ENCODE data around the gene SCART1.
"Not testable (repeated sequence)": the region's sequence is repeated elsewhere in the genome, so short reads cannot be mapped to it uniquely, and the experiment has no call there.

SCART1 gene

DNA sequence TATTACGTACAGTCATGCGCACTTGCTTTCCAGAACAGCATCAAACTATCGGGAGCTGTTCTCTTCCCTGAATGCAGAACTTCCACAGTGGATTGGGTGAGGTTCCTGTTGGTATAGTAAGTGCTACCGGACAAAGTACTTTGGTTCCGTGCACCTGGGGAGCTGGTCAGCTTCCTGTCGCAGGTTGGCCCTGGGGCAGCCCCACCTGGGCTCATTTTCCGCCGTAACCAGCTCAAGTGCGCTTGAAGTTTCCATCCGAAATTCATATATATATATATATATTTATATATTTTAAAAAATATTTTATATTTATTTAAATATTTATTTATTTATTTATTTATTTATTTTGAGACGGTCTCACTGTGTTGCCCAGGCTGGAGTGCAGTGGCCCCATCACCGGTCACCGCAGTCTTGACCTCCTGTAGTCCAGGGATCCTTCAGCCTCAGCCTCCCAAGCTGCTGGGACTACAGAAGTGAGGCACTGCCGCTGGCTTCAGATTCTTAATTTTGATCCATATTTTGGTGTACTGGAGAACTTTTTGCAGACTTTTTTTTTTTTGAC is 6.5 kb downstream of the SCART1 start:
- Histone ChIP-seq H3K9ac (ENCODE audit: low read depth, low read length) (no peak overlapping the region), H3K4me3 (ENCODE audit: low read length) (no peak overlapping the region), H3K27me3 (ENCODE audit: insufficient read depth, low read length) (no peaks in the 10 kb centered on the region), H3K27ac (ENCODE audit: low read length) (no peak overlapping the region), H3K4me1 (ENCODE audit: insufficient read depth, low read length) (no peaks in the 10 kb centered on the region), H3K9me3 (ENCODE audit: insufficient read depth, low read depth, low read length) (peaks cover 92% of the 10 kb centered on the region), H3K36me3 (ENCODE audit: insufficient read depth, low read depth, low read length) (no peaks in the 10 kb centered on the region)

DNA sequence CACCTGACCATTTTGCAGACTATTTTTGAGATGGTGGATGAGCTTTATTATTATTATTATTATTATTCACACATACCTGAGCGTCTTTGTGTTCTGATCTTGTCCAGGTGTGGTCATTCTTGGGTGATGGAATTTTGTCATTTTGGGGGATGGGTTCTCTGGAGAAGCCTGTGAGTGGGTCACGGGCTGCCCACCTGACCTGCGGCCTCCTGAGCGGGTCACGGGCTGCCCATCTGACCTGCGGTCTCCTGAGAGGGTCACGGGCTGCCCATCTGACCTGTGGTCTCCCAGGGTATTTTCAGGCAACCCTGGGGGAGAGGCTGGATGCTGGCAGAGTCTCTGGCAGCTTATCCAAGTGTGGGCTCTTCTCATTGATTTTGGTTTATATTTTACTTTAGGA is 7.3 kb downstream of the SCART1 start:
- no peaks in the 10 kb centered on the region for H3K36me3 ChIP-seq (ENCODE audit: insufficient read depth, low read depth, low read length)
- H3K4me1 ChIP-seq (ENCODE audit: insufficient read depth, low read length), result no peaks in the 10 kb centered on the region
- no peaks in the 10 kb centered on the region for H3K27me3 ChIP-seq (ENCODE audit: insufficient read depth, low read length)
- H3K9ac ChIP-seq (ENCODE audit: low read depth, low read length), result no peak overlapping the region
- H3K4me3 ChIP-seq (ENCODE audit: low read length), result no peak overlapping the region
- no peak overlapping the region for H3K27ac ChIP-seq (ENCODE audit: low read length)
- H3K9me3 ChIP-seq (ENCODE audit: insufficient read depth, low read depth, low read length), result peaks cover 90% of the 10 kb centered on the region

DNA sequence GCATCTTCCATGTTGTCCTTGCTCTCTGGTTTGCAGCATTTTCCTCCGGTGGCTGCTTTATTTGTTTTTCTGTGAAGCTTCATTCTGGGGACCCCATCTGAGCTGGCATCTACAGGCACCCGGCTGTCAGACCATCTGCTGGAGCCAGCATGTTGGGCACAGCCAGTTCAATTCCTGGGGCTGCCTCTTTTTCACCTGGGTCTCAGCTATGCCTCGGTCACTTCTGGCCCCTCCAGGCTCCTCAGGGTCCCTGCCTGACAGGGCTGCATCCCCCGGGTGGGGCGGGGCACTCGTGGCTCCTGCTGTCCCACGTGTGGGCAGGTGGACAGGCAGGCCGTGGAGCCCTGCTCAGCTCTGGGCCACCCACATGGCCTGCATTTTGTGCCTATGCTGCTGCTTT is 8.1 kb downstream of the SCART1 start:
- Histone ChIP-seq H3K27me3 (ENCODE audit: insufficient read depth, low read length) (no peaks in the 10 kb centered on the region), H3K27ac (ENCODE audit: low read length) (no peak overlapping the region), H3K4me1 (ENCODE audit: insufficient read depth, low read length) (no peaks in the 10 kb centered on the region), H3K9me3 (ENCODE audit: insufficient read depth, low read depth, low read length) (peaks cover 90% of the 10 kb centered on the region), H3K36me3 (ENCODE audit: insufficient read depth, low read depth, low read length) (no peaks in the 10 kb centered on the region), H3K9ac (ENCODE audit: low read depth, low read length) (no peak overlapping the region), H3K4me3 (ENCODE audit: low read length) (no peak overlapping the region)

DNA sequence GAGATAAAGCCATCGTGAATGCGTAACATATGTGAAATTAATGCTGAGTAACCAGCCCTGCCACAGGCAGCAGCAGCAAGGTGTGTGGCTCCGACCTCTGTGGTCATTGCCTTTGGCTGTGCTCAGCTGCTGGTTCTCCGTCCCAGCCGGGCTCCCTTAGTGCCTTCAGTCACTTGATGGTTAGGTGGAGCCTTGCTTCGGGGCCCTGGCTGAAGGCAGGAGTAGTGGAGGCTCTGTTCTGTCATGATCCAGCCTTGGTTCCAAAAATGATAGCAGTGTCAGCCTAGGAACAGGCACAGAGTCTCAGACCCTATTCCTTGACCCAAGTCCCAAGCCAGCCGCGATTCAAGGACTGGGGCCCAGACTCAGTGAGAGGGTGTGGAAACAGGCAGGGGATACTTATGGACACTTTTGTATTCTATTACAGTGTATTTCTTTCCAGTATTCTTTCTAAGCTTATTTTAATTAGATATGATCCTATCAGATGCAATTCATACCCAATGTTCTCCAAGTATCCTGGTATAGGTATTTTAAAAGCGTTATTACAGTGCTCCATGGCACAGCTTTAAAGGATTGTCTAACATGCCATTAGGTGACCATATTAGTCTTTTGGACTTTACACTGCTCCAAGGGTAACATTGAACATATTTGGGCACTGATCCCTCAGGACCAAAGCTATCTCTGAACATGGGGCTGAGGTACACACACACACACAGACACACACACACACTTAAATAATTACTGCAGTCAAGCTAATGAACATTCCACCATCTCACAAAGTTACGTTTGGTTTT is 9.0 kb downstream of the SCART1 start:
- Histone ChIP-seq H3K27ac (ENCODE audit: low read length) (no peak overlapping the region), H3K9ac (ENCODE audit: low read depth, low read length) (no peak overlapping the region), H3K4me3 (ENCODE audit: low read length) (no peak overlapping the region), H3K36me3 (ENCODE audit: insufficient read depth, low read depth, low read length) (no peaks in the 10 kb centered on the region), H3K27me3 (ENCODE audit: insufficient read depth, low read length) (no peaks in the 10 kb centered on the region), H3K9me3 (ENCODE audit: insufficient read depth, low read depth, low read length) (peaks cover 90% of the 10 kb centered on the region), H3K4me1 (ENCODE audit: insufficient read depth, low read length) (no peaks in the 10 kb centered on the region)

DNA sequence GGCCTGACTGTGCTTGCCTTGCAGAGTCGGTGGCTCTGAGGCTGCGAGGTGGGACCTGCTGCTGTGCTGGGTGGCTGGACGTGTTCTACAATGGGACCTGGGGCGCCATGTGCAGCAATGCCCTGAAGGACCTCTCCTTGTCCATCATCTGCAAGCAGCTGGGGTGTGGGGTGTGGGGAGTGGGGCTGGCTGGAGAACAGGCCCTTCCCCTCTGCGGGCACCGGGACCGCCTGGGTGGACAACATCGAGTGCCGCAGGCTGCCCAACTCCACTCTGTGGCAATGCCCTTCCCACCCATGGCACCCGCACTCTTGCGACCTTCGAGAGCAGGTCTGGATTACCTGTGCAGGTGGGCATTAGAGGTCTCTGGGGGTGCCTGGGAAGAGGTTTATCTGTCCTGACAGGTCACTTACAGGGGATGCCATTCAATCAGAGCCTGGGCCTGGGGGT is 10.9 kb downstream of the SCART1 start:
- H3K36me3 ChIP-seq (ENCODE audit: insufficient read depth, low read depth, low read length), result no peaks in the 10 kb centered on the region
- peaks cover 82% of the 10 kb centered on the region for H3K9me3 ChIP-seq (ENCODE audit: insufficient read depth, low read depth, low read length)
- H3K9ac ChIP-seq (ENCODE audit: low read depth, low read length), result no peak overlapping the region
- H3K4me1 ChIP-seq (ENCODE audit: insufficient read depth, low read length), result no peaks in the 10 kb centered on the region
- no peaks in the 10 kb centered on the region for H3K27me3 ChIP-seq (ENCODE audit: insufficient read depth, low read length)
- H3K27ac ChIP-seq (ENCODE audit: low read length), result no peak overlapping the region
- H3K4me3 ChIP-seq (ENCODE audit: low read length), result no peak overlapping the region

DNA sequence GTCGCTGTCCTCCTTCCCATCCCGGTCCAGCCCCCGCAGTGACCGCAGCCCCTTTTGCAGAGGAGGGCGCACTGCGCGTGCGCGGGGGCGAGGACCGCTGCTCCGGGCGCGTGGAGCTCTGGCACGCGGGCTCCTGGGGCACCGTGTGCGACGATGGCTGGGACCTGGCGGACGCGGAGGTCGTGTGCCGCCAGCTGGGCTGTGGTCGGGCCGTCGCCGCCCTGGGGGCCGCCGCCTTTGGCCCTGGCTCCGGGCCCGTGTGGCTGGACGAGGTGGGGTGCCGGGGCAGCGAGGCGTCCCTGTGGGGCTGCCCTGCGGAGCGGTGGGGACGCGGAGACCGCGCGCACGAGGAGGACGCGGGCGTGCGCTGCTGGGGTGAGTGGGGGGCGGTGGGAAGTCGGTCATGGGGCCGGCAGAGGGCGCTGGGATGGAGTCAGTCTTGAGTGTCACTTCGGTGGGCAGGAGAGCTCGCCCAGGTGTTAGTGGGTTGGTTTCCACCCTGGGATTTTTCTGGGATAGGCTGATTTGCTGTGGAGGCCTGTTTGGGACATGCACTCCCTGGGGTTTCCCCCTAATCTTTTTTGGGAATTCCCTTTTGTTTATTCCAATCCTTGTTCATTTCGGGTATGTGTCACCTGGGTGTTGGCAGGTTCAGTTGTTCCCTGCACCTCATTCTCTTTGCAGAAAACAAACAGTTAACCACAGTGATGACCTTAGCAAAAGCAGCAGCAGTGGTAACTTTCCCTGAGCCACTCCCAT is 11.6 kb downstream of the SCART1 start:
- Histone ChIP-seq H3K4me3 (ENCODE audit: low read length) (no peak overlapping the region), H3K36me3 (ENCODE audit: insufficient read depth, low read depth, low read length) (no peaks in the 10 kb centered on the region), H3K27ac (ENCODE audit: low read length) (no peak overlapping the region), H3K9me3 (ENCODE audit: insufficient read depth, low read depth, low read length) (peaks cover 83% of the 10 kb centered on the region), H3K4me1 (ENCODE audit: insufficient read depth, low read length) (no peaks in the 10 kb centered on the region), H3K9ac (ENCODE audit: low read depth, low read length) (no peak overlapping the region), H3K27me3 (ENCODE audit: insufficient read depth, low read length) (no peaks in the 10 kb centered on the region)

DNA sequence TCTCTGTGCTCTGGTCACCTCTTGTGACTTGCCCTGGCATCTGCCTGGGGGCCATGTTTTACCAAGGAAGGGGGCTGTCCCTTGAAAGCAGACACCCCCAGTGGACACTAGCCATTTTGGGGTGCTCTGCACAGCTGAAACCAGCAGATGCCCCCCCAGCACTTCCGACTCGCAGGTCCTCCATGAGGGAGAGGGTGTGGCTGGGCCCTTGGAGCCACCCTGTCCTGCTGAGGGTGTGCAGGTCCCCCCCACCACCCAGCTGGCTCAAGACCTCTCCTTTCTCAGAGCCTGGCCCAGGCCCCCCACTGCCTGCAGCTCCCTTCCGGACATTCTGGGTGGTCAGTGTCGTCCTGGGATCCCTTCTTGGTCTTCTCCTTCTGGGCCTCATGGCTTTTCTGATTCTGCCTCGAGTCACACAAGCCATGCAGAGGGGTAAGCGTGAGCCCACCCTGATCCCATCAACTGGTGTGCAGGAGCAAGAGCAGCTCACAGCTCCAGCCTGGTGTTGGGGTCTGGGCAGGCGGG is 12.3 kb downstream of the SCART1 start:
- Histone ChIP-seq H3K27me3 (ENCODE audit: insufficient read depth, low read length) (no peaks in the 10 kb centered on the region), H3K9me3 (ENCODE audit: insufficient read depth, low read depth, low read length) (peaks cover 84% of the 10 kb centered on the region), H3K4me3 (ENCODE audit: low read length) (no peak overlapping the region), H3K36me3 (ENCODE audit: insufficient read depth, low read depth, low read length) (no peaks in the 10 kb centered on the region), H3K9ac (ENCODE audit: low read depth, low read length) (no peak overlapping the region), H3K27ac (ENCODE audit: low read length) (no peak overlapping the region), H3K4me1 (ENCODE audit: insufficient read depth, low read length) (no peaks in the 10 kb centered on the region)

DNA sequence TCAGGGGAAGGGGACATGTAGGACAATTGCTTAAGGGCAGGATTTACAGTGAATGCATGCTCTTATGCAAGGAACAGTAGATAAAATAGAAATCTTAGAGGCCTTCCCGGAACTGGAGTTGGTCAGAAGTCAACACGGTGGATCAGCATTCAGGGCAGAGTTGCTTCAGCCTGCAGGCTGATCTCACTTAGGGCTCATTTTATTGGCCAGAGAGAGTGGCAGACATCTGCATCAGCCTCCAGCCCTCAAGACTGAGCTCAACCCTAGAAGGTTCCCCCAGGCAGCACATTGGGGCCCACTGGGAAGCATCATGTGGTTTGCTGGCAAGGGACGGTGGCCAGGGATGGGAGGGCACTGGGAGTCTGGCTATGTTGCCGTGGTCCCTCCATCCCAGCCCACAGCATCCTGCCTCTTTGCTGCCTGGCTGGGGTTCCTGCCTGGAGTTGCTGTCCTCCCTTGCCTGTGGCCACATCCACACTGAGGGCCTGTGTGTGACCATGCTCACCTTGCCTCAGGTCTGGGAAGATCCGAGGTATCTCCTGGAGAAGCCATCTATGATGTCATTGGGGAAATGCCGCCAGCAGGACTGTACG is 13.0 kb downstream of the SCART1 start:
- Histone ChIP-seq H3K9me3 (ENCODE audit: insufficient read depth, low read depth, low read length) (peaks cover 84% of the 10 kb centered on the region), H3K27me3 (ENCODE audit: insufficient read depth, low read length) (no peaks in the 10 kb centered on the region), H3K36me3 (ENCODE audit: insufficient read depth, low read depth, low read length) (no peaks in the 10 kb centered on the region), H3K27ac (ENCODE audit: low read length) (no peak overlapping the region), H3K9ac (ENCODE audit: low read depth, low read length) (no peak overlapping the region), H3K4me1 (ENCODE audit: insufficient read depth, low read length) (no peaks in the 10 kb centered on the region), H3K4me3 (ENCODE audit: low read length) (no peak overlapping the region)

DNA sequence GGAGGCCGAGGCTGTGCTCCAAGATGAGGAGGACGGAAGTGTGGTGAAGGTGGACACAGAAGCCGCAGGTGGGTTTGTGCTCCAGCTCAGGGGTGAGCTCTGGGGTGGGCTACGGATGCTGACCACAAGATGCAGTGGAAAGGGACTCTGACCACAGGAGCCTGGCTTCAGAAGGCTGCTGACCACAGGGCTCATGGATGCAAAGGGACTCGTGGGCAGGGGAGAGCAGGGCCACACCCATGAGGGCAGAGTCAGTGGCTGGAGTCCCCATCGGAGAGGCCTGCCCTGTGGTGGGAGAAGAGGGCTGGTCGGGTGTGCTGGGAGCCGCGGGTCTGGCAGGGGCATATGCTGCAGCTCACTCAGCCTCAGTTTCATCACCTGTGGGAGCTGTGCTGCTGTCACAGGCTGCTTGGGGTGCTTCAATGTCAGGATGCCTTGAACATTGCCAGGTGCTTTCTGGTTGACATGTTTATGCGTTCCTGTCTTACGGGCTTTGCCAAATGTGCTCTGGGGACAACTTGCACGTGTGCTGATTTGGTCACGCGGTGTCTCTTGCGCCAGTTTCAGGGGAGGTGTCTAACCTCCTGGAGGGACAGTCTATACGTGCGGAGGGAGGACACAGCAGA is 13.7 kb downstream of the SCART1 start:
- no peak overlapping the region for H3K4me3 ChIP-seq (ENCODE audit: low read length)
- H3K9ac ChIP-seq (ENCODE audit: low read depth, low read length), result no peak overlapping the region
- H3K27ac ChIP-seq (ENCODE audit: low read length), result no peak overlapping the region
- H3K9me3 ChIP-seq (ENCODE audit: insufficient read depth, low read depth, low read length), result peaks cover 83% of the 10 kb centered on the region
- no peaks in the 10 kb centered on the region for H3K27me3 ChIP-seq (ENCODE audit: insufficient read depth, low read length)
- H3K36me3 ChIP-seq (ENCODE audit: insufficient read depth, low read depth, low read length), result no peaks in the 10 kb centered on the region
- no peaks in the 10 kb centered on the region for H3K4me1 ChIP-seq (ENCODE audit: insufficient read depth, low read length)

DNA sequence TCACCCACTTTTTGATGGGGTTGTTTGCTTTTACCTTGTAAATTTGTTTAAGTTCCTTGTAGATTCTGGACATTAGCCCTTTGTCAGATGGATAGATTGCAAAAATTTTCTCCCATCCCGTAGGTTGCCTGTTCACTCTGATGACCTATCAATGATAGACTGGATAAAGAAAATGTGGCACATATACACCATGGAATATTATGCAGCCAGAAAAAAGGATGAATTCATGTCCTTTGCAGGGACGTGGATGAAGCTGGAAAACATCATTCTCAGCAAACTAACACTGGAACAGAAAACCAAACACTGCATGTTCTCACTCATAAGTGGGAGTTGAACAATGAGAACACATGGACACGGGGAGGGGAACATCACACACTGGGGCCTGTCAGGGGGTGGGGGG is 15.5 kb downstream of the SCART1 start:
- not testable (repeated sequence) for H3K27ac ChIP-seq (ENCODE audit: low read length); H3K4me3 ChIP-seq (ENCODE audit: low read length); H3K9ac ChIP-seq (ENCODE audit: low read depth, low read length); H3K4me1 ChIP-seq (ENCODE audit: insufficient read depth, low read length); H3K36me3 ChIP-seq (ENCODE audit: insufficient read depth, low read depth, low read length); H3K27me3 ChIP-seq (ENCODE audit: insufficient read depth, low read length)
- peaks cover 81% of the 10 kb centered on the region for H3K9me3 ChIP-seq (ENCODE audit: insufficient read depth, low read depth, low read length)
